Cortex of kidney (tissue), 1 donor: Measurements from ENCODE around the gene RAVER2.
"Not testable (repeated sequence)": the region's sequence is repeated elsewhere in the genome, so short reads cannot be mapped to it uniquely, and the experiment has no call there.

Source experiments
- DNase-seq: peaks from one replicate; lab custom pipeline; 2025; lab: John Stamatoyannopoulos, UW

The RAVER2 gene, protein sequence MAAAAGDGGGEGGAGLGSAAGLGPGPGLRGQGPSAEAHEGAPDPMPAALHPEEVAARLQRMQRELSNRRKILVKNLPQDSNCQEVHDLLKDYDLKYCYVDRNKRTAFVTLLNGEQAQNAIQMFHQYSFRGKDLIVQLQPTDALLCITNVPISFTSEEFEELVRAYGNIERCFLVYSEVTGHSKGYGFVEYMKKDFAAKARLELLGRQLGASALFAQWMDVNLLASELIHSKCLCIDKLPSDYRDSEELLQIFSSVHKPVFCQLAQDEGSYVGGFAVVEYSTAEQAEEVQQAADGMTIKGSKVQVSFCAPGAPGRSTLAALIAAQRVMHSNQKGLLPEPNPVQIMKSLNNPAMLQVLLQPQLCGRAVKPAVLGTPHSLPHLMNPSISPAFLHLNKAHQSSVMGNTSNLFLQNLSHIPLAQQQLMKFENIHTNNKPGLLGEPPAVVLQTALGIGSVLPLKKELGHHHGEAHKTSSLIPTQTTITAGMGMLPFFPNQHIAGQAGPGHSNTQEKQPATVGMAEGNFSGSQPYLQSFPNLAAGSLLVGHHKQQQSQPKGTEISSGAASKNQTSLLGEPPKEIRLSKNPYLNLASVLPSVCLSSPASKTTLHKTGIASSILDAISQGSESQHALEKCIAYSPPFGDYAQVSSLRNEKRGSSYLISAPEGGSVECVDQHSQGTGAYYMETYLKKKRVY

GRCh38 chr1:64744492-64745180 lies at the start of gene RAVER2:
TSS of gene RAVER2 (plus strand) at chr1:64745075. CDS start at chr1:64745173, 98 bp downstream.
- DNase-seq = no peak

- DNase-seq = no peak
These were observed 48.0 kb upstream of the RAVER2 start for GRCh38 chr1:64696879-64697278.

- no peak for DNase-seq
These were observed 45.5 kb upstream of the RAVER2 start for GRCh38 chr1:64699327-64699726.

- no peak for DNase-seq
These were observed 43.8 kb upstream of the RAVER2 start for GRCh38 chr1:64701071-64701470.

GRCh38 chr1:64701886-64702285 lies 43.0 kb upstream of the RAVER2 start:
- DNase-seq = no peak

DNA sequence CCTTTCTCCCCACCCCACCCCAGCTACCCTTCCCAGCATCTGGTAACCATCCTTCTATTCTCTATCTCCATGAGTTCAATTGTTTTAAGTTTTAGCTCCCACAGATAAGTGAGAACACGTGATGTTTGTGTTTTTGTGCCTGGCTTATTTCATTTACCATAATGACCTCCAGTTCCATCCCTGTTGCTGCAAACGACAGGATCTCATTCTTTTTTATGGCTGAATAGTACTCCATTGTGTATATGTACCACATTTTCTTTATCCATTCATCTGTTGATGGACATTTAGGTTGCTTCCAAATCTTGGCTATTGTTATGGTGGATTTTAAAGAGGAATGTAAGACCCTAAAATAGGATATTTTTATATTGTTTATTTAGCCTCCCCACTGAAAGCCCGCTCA lies 42.2 kb upstream of the RAVER2 start:
- DNase-seq = not testable (repeated sequence)

GRCh38 chr1:64703600-64703999 lies 41.3 kb upstream of the RAVER2 start:
- DNase-seq = no peak

DNA sequence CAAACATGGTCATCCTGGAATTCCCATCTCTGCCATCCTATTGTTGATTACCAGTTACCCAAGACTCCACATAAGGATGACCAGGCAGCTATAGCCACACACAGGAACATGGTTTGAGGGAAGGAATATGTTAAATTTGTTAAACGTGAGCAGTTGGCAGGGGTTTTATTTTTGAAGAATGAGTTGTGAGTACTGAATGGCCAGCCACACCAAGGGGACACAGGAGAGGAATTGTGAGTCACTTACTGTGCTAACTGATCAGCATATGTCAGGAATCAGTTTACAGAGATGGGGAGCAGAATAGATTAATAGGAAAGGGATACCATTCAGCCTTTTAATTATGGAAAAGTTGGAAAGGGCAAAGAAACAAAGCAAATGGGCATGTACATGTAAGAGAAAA lies 39.3 kb upstream of the RAVER2 start:
- DNase-seq = no peak

DNA sequence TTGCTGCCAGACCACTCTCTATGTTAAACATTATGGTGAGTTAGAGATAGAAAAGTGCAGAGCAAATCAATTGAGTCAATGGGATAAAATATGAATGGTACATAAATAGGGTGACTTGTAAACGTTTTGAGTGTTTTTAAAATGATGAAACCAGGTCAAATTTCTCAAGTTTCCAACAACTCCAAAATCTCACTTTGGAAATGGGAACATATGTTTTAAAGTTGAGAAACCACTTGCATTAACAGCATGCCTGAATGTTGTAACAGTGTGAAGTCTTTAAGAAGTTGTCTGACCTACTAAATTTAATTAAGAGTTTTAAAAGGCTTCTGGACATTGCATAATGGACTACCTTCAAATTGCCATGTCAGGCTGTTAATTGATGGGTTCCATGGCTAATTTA lies 33.6 kb upstream of the RAVER2 start:
- DNase-seq = no peak

- no peak for DNase-seq
These were observed 32.8 kb upstream of the RAVER2 start for GRCh38 chr1:64712049-64712448.

DNA sequence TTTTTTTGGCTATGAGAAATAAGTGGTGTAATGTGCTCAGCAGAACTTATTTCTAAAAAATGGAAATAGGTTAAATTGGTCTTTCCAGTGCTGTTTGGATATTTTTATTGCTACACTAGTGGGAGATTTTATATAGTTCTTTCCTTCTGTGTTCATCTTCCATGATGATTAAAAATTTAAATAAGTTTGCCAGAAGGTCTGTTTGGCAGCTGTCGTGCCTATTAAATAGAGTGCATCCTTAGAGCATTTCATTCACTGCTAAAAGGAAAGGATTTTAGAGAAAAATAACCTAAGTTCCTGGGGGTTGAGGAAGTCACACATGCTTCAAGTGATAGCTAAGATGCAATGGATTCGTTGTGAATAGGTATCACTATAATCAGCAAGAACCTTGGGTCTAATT lies 29.7 kb upstream of the RAVER2 start:
- no peak for DNase-seq

DNA sequence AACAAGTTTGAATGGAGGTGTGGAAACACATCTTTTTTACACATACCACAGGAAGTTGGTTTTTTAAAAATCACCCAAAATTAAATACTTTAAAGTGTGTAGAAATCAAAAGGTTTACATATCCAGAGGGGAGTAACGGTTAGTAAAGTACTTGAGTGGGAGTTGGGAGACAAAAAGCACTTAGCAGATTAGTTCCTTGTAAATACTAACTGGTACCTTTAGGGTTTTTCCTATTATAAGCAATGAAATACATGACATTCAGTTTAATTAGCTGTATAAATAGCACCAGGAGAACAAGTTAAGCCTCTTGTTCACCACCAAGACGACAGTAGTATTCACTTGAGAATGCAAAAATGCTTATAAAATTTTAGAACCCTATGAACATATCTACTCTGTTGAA lies 23.7 kb upstream of the RAVER2 start:
- no peak for DNase-seq

GRCh38 chr1:64721576-64722145 lies 23.2 kb upstream of the RAVER2 start:
- no peak for DNase-seq

GRCh38 chr1:64727861-64728260 lies 17.0 kb upstream of the RAVER2 start:
- no peak for DNase-seq

DNA sequence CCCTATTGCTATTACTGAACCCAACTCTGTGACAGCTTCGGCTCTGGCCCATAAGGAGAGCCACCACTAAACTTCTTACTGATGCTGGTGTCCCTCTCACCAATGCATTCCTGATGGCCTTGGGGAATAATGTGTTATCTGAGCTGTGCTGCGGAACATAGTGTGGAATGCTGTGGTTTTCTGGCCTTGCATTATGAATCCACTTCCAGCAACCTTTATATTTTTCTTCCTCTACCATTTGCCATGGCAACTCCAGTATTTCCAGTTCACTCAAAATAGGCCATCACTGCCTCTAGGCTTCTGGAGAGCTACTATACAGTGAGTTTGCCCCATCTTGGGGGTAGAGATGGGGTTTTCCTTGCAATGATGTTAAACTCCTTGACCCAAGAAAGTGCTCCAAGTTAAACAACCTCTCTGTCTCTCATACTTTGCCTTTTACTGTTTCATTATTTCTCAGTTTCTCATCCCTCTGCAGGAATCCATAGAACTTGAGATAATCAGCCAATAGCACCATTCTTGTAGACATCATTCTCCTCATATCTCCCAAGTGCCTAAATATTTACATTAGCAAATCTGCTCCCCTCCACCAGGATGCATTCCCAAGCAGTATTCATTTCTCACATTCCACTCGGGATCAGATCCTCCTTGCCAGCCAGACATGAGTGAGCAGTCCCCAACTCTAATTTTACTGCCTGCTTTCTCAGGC lies 11.1 kb upstream of the RAVER2 start:
- no peak for DNase-seq

DNA sequence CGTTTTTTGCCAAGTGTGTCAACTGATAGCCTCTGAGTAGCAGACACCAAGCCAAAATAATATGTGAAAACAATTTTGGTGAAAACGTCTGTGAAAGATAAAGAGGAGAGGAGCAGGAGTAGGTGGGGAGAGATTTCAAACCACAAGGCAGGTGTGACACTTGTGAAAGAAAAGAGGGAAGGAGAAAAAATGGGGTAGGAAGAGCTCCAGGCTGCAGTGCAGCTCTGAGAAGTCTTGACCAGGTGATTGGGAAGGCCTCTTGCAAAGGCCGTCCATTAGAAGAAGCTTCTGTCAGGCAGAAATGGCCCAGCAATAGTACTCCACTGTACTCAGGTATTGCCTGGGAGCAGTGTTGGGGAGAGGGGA lies 10.6 kb upstream of the RAVER2 start:
- DNase-seq = no peak

DNA sequence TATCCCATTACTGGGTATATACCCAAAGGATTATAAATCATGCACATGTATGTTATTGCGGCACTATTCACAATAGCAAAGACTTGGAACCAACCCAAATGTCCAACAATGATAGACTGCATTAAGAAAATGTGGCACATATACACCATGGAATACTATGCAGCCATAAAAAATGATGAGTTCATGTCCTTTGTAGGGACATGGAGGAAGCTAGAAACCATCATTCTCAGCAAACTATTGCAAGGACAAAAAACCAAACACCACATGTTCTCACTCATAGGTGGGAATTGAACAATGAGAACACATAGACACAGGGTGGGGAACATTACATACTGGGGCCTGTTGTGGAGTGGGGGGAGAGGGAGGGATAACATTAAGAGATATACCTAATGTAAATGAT lies 4.2 kb upstream of the RAVER2 start:
- not testable (repeated sequence) for DNase-seq

GRCh38 chr1:64743954-64744491 lies 852 bp upstream of the RAVER2 start:
- DNase-seq = no peak

DNA sequence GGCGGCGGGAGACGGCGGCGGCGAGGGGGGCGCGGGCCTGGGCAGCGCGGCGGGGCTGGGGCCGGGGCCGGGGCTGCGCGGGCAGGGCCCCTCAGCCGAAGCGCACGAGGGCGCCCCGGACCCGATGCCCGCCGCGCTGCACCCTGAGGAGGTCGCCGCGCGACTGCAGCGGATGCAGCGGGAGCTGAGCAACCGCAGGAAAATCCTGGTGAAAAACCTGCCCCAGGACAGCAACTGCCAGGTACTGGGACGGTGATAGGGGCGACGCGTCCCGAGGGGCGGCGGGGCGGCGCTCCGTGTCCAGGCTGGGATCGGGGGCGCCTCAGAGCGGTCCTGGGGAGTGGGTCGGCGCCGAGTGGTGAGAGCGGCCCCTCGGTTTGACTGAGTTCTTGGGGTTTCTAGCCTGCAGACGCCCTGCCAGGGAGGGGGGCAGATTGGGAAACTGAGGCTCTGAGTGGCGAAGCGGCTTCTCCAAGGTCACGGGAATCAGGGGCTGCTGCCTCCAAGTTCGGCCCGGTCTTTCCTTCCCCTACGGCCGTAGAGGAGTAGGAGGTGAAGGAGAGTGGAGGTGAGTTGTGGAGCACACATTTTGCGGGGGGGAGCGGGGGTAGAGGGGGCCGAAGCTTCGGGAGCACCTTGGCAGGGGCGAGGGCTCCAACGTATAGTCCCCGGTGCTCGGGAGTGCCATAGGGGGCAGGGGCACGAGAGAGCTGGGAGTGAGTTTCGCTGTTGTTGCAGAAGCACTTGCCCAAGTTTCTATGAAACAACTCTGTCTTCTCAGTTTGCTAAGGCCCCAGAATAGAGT lies 508 bp downstream of the RAVER2 start:
- no peak for DNase-seq

DNA sequence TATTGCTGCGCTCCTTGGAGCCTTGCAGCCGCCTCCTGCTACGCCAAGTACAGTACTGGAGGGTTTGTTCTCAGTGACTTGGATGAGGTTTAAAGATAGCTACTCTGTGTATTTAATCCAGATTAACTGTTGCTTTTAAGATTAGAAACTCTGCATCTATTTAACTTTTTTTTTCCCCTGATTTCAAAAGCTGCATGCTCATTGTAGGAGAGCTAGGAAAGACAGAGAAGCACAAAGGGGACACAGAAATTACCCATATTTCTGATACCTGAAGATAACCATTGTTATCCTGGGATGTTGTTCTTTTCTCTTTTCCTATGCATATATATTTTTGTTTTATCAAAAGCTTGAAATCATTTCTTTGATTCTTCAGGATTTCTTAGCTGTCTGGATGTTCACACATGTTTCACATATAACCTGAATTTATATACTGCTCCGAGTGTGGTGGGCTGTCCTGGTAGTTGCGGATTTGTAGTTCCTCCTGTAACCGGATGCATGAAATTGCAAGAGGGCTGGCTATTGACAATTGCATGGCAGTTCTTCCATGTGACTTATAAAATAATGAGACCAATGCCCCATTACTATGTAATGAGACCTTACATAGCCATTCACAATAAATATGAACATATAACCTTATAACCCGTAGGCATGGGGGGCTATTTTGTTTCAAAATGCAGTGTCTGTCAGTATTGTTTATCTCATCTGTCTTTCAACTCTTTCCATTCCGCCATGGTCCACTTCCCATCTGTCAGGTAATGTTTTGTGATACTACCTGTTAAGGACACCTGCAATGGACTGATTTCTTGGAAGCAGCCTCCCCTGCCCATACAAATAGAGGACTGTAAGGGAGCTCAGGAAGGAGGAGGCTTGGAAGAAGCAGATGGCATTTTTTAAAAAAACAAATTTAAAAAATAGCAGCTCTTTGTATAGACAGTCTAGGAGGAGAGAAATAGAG lies 1.4 kb downstream of the RAVER2 start:
- DNase-seq = no peak
